GM13977 (cell line): ENCODE results near the gene ATAT1.
A peak's percentile ranks its signal among the peaks of the same experiment; 100 is the strongest.
"Not testable (repeated sequence)": the region's sequence is repeated elsewhere in the genome, so short reads cannot be mapped to it uniquely, and the experiment has no call there.

ENCODE experiments used
- DNase-seq: peaks from one replicate; pipeline ENCODE4 v3.0.0; 2012; ENCODE audit warnings: low spot score
- in situ Hi-C: fragments of 300-500 bp; cut with MboI; formaldehyde crosslinking; loops from one replicate; pipeline ENCODE4 v1.12.0; 2022; ENCODE audit warnings: low sequenced_read_pairs, low pct_unique_long_range_greater_than_20kb, mixed read lengths, inconsistent platforms; ENCODE audit not compliant: unreplicated experiment
- TF ChIP-seq, protein P1 (sequence below): IDR thresholded peaks from 2 replicates; pipeline ENCODE4 v1.5.1; 2012; ENCODE audit warnings: mild to moderate bottlenecking, control low read depth; ENCODE audit not compliant: insufficient read depth; ENCODE audit errors: extremely low read depth, missing control alignments

ATAT1 gene

DNA sequence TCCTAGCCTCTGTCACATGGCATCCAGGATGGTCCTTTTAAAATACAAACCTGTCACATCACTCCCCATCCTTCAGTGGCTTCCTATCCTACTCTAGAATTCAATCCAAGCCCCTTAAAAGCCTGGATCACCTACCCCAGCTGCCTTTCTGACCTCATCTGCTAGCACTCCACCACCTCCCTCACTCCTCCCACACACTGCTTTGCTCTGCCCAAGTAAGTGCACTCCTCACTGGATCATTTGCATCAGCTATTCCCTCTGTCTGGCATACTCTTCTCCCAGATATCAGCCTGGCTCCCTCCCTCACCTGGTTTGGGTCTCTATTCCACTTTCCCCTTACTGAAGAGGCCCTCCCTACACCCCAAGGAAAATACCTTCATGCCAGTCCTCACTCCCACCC lies 30.8 kb downstream of the ATAT1 start:
- DNase-seq, result no peak
- TF ChIP-seq, protein P1, sequence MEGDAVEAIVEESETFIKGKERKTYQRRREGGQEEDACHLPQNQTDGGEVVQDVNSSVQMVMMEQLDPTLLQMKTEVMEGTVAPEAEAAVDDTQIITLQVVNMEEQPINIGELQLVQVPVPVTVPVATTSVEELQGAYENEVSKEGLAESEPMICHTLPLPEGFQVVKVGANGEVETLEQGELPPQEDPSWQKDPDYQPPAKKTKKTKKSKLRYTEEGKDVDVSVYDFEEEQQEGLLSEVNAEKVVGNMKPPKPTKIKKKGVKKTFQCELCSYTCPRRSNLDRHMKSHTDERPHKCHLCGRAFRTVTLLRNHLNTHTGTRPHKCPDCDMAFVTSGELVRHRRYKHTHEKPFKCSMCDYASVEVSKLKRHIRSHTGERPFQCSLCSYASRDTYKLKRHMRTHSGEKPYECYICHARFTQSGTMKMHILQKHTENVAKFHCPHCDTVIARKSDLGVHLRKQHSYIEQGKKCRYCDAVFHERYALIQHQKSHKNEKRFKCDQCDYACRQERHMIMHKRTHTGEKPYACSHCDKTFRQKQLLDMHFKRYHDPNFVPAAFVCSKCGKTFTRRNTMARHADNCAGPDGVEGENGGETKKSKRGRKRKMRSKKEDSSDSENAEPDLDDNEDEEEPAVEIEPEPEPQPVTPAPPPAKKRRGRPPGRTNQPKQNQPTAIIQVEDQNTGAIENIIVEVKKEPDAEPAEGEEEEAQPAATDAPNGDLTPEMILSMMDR, result no peak
- in situ Hi-C loops, result no loop called here

DNA sequence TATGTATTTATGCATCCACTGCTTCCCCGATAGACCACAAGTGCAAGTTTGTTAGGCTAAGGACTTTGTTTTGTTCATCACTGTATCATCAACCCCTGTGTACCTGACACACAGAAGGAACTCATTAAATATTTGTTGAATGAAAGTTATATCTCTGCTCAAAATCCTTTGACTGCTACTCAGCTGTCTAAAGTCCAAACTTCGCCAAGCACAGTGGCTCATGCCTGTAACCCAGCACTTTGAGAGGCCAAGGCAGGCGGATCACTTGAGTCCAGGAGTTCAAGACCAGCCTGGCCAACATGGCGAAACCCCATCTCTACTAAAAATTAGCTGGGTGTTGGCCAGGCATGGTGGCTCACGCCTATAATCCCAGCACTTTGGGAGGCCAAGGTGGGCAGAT lies 31.2 kb downstream of the ATAT1 start:
- DNase-seq, in situ Hi-C loops: not testable (repeated sequence)

DNA sequence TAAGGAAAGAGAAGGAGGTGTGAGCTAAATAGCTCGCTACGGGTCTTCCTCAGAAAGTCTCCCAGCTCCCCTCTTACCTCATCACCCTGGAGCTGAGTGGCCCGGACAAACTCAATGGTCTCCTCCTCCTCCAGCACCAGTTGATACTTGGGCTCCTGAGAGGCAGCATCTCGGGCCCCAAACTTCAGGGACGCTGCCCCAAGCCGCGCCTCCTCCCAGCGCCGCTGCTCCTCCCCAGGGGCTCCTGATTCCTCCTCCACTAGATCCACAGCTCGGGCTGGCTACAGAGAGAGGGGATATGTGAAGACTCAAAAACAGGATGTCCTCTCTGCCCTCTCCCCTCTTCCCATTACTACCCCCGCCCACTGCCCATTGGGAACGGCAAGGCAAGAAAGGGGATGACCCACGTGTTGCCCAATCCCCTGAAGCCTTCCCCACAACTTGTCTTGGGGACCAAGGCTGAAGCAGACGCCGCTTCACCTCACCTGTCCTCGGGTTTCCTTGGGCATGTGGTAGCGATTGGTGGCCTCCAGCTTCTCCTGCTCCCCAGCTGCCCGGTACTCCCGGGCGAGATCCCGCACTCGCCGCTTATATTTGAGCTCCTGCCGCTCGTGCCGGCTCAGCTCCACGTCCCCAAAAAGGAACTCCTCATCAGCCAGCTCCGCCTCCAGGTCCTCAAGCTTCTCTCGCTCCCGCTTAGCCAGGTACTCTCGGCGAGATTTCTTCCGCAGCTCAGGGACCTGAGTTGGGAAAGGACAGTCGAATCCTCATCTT lies 38.5 kb downstream of the ATAT1 start:
- TF ChIP-seq, protein P1, result no peak
- no peak for DNase-seq
- in situ Hi-C loops, result no loop called here

DNA sequence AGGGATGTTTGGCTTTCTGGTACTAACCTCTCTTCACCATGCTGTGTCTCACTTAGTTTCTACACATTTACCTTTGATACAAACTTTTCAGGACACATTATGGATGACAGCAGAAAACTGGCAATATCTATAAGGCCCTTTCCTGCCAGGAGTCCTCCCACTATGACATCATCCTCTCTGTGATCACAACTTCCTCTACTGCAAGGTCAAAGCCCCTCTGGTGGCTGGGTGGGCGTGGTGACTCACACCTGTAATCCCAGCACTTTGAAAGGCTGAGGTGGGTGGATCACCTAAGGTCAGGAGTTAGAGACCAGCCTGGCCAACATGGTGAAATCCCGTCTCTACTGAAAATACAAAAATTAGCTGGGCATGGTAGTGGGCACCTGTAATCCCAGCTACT lies 39.6 kb downstream of the ATAT1 start:
- in situ Hi-C loops, DNase-seq: not testable (repeated sequence)

DNA sequence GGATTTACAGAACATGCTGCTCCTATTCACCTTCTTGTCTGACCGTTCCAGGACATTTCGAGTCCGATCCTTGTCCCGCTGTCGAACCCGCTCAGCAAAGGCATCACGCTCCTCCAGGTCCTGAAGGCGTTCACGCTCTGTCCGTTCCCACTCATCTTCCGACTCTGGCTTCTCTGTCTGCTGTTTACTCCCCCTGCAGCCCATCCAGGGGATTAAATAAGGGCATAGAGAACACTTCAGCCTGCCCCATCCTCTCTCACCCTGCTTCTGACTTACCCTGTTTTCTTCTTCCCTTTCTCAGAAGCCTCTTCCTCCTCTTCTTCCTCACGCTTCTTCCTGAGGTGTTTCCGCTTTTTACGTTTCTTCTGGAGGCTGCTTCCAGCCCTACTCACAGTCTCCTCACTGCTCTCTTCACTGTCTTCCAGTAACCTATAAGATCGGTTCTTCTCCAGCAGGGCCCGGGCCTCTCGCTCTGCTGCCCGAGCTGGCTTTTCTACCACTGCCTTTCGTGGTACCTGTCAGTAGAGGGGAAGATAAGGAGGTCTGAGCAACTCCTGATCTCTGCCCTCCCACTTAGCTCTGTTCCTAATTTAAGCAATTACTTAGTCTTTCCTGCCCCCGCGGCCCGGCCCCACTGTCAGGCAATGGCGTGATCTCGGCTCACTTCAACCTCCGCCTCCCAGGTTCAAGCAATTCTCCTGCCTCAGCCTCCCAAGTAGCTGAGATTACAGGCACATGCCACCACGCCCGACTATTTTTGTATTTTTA lies 44.3 kb downstream of the ATAT1 start:
- in situ Hi-C loops, result no loop called here
- DNase-seq, result no peak
- TF ChIP-seq, protein P1, result no peak

DNA sequence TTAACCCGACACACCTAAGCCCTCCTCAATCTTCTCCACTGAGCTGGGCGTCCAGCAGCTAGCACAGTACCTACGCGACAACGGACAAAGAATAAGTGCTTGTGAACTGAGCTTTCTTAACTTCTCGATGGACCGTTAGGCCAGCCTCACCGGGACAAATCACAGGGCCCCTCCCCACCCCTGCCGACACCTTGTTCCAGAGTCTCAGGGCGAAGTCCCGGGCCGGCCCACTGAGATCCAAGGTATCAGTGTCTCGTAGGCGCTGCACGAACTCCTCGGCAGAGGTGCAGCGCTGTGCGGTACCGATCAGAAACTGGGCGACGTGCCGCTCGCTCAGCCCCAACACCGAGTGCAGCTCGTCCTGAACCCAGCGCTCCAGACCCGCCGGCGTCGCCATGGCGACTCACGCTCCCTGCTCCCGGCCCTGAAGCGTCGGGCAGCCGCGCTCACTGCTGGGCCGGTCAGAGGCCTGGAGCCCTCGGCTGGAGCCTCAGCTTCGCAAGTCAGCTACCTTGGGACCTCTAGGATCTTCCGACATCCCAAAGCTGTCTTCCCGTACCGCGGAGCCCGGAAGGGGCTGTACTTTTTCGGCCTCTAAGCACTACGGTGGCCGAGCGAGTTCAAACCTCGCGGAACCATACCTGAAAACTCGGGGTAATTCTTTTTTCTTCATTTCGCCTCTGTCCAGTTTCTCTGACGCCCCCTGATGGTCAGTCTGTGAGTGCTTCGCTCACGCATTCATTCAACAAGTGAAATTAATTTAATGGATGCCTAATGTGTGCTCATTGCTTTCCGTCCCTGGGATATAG lies 46.0 kb downstream of the ATAT1 start, which contains the start of gene DHX16:
DHX16 (minus strand) TSS at position 562 of the 809 bp plus-strand sequence; CDS start at position 397, 165 bp downstream.
- TF ChIP-seq, protein P1, result peak; percentile 83
- in situ Hi-C loops, result no loop called here
- DNase-seq, result peak; percentile 95

DNA sequence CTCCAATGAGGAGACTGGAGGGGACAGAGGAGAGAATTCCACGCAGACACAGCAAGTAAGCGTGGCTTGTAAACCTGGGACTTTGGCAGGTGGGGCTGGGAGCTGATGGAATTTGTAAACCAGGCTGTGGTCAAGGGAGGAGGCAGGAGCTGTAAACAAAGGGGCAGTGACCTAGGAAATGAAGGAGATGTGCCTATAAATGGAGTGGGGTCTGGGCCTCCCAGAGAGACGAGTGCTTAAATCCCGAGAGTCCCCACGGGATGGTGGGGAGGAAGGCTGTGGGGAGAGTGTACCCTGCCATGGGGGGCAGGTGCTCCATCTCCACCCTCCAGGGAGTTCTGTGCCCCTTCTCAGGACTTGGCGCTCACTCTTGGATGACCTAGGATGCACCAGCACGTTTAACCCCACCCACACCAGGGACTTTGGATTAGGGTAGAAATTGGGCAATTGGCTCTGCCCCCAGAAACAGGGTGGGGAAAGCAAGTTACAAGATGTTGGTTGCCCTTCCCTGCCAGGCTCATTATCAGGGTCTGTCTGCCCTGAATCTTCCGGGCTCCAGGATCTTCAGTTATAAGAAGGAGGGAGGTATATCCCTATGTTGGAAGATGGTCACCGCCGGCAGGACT lies 50.1 kb downstream of the ATAT1 start:
- DNase-seq, result no peak
- TF ChIP-seq, protein P1, result no peak
- in situ Hi-C loops, result no loop called here
